B cell (primary cell): ENCODE results near the gene AP5M1.
"Not testable (repeated sequence)": the region's sequence is repeated elsewhere in the genome, so short reads cannot be mapped to it uniquely, and the experiment has no call there.

Experiments
- EZH2 ChIP-seq: IDR thresholded peaks from 2 replicates; pipeline ENCODE4 v1.6.1; 2012; ENCODE audit warnings: borderline replicate concordance, low read depth, mild to moderate bottlenecking, moderate library complexity, low read length; ENCODE audit not compliant: insufficient read depth, poor library complexity, severe bottlenecking
- TF ChIP-seq, protein P1 (sequence below): fragments of 200-600 bp; IDR thresholded peaks from one replicate; pipeline ENCODE4 v1.8.0; 2022; ENCODE audit warnings: antibody characterized with exemption, mild to moderate bottlenecking

DNA sequence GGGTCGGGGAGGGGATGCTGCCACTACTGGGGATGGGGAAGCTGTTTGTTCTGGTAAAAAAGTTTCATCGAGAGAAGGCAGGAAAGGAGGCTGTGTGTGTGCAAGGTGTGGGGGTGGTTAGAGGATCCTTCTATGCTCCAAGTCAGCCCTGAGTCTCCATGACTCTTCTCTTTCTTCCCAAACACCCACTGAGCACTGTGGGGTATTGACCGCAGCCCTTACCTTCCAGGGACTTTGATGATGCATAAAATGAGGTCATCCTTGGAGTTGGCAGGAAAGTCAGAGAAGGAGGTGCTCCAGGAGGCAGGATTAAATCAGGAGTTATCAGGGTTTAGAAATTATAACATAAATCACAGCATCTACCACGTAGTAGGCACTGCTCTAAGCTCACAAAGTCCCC lies 63.7 kb downstream of the AP5M1 start:
- TF ChIP-seq, protein P1, sequence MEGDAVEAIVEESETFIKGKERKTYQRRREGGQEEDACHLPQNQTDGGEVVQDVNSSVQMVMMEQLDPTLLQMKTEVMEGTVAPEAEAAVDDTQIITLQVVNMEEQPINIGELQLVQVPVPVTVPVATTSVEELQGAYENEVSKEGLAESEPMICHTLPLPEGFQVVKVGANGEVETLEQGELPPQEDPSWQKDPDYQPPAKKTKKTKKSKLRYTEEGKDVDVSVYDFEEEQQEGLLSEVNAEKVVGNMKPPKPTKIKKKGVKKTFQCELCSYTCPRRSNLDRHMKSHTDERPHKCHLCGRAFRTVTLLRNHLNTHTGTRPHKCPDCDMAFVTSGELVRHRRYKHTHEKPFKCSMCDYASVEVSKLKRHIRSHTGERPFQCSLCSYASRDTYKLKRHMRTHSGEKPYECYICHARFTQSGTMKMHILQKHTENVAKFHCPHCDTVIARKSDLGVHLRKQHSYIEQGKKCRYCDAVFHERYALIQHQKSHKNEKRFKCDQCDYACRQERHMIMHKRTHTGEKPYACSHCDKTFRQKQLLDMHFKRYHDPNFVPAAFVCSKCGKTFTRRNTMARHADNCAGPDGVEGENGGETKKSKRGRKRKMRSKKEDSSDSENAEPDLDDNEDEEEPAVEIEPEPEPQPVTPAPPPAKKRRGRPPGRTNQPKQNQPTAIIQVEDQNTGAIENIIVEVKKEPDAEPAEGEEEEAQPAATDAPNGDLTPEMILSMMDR, result not testable (repeated sequence)
- not testable (repeated sequence) for TF ChIP-seq EZH2
